Inferior parietal cortex (tissue), 1 donor: ENCODE results near the gene LRRIQ1.

ENCODE experiments used
- DNase-seq: peaks from one replicate; pipeline ENCODE4 v3.0.0-alpha.2; 2016; ENCODE audit errors: extremely low spot score

Gene LRRIQ1

DNA sequence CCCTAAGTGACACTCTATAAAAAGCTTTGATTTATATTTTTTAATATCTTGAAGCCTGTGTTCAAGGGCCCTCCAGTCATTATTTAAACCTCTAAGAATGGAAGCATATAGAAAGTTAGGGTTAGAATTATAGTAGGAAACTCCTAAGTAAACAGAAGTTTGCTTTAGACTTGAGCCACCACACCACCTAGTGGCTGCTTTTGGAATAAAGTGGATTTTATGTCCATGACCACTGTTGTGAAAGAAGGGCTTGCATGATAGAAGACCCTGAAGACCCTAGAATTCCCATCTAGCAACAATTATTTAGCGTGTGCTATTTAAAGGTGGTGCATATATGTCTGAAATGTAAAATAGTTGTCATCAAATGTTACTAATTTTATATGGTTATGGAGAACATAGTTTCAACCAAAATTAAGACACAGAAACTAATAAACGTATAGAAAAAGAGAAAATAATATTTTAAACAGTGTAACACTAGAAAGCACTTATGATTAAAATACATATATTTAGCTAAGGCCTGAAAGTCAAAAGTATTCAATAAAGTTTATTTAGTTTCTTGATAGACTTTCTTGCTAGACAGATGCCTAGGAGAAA is 21.3 kb downstream of the LRRIQ1 start:
- peak; percentile 69 for DNase-seq

DNA sequence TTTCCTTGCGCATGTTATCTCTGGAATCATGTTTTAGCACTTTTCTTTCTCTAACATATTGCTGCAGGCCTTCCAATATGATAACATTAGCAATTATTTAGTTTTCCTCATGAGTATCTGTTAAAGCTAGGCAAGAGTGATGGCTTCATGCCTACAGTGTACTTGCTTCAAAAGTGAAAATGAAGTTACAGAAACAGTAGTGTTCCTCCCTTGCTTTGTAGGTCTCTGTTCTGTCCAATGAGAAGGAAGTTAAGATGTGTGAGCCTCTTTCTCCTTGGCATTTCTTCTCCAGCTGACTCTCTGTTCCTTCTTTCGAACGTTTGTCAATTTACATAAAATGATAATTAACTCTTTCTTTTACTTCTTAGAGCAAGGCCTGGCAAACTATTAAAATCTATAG is 22.2 kb downstream of the LRRIQ1 start:
- DNase-seq: no peak

DNA sequence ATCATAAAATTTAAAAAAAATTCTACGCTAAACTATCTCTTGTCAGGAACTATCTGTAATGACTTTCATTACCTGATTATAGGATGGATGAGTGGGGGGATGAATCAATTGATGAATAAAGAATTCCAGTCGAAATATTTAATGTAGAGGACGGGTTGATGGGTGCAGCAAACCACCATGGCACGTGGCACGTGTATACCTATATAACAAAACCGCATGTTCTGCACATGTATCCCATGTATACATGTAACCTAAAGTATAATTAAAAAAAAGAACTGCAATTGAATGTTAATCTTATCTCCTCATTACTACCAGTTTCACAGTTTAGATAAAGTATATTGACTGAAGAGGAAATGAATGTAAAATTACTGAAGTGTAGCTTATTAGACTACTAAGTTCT is 23.4 kb downstream of the LRRIQ1 start:
- DNase-seq: no peak

DNA sequence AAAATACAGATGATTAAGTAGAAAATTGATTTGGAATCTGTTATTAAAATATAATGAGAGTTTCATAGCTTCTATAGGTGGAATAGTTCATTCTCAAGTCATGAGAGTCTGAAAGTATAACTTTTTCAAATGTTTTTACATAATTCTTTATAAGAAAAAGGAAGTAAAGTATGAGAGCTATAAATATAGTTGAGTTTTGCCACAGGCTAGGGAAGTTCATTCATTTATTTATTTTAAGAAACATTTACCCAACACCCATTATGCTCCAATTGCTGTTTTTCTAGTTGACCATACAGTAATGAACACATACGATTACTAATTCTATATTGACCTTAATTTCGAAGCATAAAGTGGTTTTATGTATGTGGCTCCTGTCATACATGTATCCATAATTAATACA is 24.8 kb downstream of the LRRIQ1 start:
- DNase-seq: no peak

DNA sequence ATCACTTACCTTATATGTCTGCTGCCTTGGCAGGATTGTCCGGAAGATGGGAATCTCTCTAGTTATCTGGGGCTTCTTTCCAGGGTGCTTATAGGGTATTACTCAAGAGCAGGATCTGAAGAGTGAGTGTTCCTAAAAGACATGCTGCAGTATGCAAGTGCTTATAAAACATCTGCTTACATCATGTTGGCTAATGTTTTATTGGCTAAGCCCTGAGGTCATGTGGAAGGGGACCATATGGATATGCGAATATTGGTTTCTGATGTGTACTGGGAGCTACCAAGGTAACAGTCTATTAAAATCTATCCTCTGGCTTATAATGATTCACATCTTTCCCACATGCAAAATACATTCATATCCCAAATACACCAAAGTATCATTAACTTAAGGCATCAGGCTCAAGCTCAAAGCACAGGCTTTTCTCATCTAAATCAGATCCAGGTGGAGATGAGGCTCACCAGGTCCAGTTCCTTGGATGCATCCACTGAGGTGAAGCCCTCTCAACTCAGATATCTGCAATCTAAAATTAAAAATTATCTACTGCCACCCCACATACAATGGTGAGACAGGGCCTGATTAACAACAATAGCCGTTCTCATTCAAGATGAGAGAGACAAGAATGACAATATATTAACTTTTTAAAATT is 29.8 kb downstream of the LRRIQ1 start:
- no peak for DNase-seq

DNA sequence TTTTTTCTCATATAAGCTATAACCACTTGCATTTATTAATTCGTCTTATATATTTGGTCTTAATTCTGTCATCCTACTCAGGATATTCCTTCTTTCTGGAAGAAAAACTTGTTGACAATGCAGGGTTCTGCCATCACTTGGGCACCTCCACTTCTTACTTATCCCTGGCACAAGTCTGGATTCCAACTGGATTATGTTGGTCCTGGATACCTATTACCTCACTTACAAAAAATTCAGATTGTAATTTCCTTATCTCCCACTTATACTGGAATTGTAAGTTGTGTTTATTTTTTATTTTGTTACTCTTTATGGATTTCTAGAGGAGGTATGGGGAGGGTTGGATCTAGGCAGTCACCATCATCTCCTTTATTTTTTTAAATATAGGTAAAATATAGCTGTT is 36.7 kb downstream of the LRRIQ1 start:
- DNase-seq: no peak

DNA sequence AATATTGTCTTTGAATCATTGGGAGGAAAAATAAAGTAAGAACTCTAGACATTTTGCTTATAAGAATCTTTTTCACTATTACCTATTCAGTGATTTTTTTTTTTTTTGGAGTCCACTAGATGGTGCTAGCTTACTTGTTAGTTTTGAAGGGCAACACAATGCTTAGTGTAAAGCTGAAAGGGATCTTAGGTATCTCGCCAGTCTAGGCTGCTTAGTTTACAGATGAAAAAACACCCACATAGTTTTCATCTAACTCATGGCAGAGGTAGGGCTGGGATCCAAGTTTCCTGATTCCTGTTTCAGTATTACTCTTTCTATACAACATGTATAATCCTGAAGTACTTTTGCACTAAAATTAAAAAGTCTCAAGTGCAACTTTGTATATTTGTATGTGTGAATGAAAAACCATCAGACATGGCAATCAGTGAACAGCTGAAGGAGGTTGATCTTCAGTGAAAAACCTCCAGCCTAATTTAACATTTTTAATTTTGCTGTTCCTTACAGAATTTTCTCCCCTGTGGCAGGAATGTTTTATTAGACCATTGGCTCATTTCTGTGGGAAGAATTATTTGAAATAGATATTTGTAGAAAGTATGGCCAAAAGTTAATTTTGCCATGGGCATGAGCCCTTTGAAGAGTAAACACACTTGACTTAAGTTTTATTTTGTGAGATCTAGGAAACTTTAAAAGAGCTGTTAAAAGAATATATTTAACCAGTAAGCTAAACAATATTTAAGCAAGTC is 40.7 kb downstream of the LRRIQ1 start:
- DNase-seq: peak; percentile 66

DNA sequence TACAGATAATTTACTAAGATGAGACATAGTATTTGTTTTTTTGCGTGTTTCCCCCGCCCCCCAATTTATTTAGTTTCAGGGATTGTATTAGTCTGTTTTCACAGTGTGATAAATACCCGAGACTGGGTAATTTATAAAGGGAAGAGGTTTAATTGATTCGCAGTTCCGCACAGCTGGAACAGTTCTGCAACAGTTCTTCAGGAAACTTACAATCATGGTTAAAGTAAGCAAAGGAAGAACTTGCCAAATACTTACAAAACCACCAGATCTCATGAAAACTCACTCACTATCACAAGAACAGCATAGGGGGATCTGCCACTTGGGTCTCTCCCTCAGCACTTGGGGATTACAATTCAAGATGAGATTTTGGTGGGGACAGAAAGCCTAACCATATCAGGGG is 48.9 kb downstream of the LRRIQ1 start:
- DNase-seq: no peak

DNA sequence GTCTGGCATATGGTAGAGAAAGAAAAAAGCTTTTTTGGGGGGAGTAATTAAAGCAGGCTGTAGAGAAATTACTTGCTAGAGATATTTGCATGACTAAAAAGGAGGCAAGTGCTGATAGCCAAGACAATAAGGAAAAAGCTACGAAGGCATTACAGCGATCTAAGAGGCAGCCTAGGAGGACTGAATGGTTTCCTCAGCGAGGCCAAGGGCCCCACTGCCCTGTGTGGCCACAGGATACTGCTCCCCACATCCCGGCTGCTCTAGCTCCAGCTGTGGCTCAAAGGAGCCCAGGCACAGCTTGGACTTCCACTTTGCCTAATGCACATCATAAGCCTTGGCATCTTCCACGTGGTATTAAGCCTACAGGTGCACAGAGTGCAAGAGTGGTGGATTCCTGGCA is 53.6 kb downstream of the LRRIQ1 start:
- no peak for DNase-seq

DNA sequence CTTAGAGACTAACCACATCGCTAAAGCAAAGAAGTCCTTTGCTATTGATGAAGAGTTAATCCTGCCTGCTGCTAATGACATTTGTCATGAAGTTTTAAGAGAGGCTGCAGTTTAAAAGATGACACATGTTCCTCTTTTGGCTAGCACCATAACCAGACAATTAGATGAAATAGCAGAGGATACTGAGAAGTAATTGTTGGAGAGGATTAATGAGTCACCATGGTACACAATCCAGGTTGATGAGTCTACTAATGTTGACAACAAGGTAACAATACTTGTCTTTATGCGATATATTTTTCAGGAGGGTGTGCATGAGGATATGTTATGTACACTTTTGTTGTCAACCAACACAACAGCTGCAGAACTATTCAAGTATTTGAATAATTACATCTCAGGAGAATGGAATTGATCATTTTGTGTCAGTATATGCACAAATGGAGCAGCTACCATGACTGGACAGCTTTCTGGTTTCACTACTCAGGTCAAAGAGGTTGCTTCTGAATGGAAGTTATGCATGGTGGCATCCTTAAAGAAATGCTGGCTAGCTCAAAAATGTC is 56.7 kb downstream of the LRRIQ1 start:
- DNase-seq: no peak

DNA sequence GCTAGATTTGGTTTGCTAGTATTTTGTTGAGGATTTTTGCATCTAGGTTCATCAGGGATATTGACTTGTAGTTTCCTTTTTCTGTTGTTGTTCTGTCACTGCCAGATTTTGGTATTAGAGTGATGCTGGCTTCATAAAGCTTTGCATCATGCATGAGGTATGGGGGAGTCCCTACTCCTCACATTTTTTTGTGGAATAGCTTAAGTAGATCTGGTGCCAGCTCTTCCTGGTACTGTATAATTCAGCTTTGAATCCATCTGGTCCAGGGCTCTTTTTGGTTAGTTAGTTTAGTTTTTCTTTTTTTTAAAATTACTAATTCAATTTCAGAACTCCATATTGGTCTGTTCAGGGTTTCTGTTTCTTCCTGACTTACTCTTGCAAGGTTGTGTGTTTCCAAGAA is 59.4 kb downstream of the LRRIQ1 start:
- no peak for DNase-seq

DNA sequence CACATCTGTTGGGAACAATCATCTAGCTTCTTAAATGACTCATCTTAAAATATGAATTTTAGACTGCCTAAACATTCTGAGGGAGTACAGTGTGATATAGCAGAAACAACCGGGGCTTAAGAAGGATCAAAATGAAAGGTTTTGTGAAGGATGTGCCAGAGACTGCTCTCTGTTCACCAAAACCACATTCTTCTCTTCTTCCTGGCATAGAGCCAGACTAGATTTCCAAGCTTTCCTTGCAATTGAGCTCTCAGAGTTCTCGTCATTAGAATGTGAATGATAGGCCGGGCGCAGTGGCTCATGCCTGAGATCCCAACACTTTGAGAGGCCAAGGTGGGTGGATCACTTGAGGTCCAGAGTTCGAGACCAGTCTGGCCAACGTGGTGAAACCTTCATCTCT is 94.5 kb downstream of the LRRIQ1 start:
- no peak for DNase-seq

DNA sequence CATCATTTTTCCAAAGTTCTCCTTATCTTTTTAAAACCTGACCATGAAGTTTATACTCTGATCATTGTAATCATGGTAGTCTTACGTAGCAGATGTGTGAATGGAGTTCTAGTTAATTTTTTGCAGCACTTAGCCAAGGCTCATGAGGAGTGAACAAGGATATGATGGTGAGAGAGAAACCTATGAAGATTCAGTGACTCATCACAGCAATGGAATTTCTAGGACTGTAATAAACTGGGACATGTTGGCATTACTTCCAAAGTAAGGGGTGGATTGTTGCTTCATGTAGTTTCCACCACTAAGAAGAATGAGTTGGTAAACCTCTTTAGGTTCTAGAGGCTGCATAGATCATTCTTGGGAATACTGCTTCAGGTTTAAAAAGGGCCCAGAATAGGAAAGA is 102.7 kb downstream of the LRRIQ1 start:
- DNase-seq: no peak

DNA sequence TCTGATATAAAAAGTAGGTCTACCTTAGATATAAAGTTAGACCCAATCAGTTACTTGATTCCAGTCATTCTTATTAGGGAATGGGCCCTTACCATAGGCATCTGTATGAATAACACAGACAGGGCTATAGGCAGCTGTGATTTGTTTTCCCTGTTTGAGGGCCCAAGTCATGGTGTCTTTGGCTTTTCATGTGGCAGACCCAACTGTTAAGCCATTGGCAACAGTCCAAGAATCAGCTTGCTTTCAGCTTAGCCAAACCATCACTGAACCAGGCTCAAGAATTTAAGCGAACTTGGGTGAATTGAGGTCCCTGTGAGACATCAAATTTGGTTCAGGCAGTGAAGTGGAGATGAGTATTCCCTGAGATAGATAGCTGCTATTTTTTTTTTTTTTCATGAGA is 111.2 kb downstream of the LRRIQ1 start:
- no peak for DNase-seq

DNA sequence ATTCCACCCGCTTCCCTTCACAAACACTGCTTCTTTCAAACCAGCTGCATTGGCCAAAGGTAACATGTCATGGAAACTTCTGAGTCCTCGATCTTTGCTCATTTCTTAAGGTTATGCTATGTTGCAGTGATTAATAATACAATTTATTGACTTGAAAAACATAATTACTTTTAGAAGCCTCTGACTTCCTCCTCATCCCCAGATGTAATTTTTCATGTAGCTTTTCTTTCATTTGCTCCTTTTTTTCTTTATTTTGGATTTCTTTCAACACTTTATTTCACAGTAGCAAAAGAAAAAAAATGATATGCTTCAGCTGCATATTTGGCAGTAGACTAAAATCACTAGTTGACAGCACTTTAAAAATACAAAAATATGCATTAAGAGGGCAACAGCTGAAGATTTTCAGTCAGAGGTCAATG is 116.2 kb downstream of the LRRIQ1 start:
- DNase-seq: no peak

DNA sequence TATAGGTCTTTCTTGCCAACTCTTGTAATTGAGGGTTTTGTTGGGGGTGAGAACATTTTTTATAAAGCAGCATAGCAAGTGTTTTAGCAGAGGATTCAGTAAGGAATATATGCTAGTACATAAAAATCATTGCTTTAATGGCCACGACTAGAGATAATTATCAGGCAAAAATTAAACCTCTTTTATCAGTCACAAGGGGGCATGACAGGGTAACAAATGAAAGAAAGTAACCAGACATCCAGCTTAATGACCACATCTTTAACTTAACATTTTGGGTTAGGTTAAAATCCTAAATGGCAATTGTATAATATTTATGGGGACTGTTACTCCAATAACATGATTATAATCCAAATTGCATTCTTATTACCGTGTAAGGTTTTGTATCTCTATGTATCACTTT is 119.6 kb downstream of the LRRIQ1 start:
- no peak for DNase-seq

DNA sequence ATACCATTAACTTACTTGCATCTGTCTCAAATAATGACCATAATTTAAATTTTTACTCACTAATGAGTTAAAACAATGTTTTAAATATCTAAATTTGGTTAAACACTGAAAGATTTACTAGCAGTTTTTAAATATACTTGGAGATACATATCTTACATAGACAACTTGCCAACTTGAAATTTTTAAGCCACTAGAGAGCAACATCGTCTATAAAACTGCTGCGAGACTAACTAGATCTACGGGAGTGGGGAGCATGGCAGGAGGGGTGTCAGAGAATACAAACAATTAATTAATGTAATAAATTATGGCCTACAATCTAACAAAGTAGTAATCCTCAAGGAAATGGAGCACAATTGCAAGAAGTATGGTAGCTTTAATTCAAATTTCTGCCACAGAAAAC is 120.4 kb downstream of the LRRIQ1 start:
- no peak for DNase-seq

DNA sequence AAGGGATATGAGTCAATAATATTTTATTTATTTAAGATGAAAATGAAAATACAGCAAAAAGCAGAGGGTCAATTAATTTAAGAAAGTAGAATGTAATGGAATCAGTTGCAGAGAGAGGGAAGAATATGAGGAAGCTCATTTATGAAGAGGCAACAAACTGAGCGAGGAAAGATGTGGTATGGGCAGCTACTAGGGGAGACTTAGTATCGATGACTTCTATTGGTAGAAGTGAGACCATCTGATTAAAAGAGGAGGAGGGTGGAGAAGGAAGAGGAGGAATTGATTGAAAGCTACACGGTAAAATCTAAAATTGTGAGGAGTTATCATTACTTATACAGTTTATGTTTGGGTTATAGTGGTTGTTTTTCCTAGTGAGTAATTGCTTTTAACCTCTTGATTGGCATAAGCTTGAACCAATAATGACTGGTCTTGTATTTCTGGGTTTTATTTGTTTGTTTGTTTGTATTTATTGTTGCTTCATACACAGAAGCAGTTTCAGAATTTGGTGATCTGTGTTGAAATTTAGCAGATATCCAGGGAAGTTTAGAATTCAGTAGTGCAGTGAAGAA is 121.0 kb downstream of the LRRIQ1 start:
- DNase-seq: no peak

DNA sequence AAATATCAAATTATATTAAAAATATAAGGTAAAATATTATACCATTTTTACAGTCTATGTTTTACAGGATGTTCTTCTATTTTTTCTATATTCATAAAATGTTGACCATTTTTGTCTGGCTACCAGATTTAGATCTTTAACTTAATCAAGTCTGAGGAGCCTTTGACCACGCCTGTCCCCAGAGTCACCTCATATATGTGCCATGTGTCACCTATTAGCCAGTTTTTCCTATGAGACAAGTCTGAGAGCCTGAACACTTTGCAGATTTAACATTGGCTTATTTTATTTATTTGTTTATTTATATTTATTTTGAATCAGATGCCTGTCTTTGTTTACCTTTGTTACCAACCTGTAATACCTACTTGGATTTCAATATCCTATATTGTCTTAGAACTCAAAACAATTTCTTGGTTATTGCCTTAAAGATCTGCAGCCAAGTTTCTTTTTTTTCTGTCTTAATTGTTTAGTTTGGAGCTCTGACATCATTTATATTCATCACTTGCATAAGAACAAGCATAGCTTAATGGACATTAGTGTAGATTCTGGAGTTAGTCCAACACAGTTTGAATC is 127.7 kb downstream of the LRRIQ1 start:
- no peak for DNase-seq

DNA sequence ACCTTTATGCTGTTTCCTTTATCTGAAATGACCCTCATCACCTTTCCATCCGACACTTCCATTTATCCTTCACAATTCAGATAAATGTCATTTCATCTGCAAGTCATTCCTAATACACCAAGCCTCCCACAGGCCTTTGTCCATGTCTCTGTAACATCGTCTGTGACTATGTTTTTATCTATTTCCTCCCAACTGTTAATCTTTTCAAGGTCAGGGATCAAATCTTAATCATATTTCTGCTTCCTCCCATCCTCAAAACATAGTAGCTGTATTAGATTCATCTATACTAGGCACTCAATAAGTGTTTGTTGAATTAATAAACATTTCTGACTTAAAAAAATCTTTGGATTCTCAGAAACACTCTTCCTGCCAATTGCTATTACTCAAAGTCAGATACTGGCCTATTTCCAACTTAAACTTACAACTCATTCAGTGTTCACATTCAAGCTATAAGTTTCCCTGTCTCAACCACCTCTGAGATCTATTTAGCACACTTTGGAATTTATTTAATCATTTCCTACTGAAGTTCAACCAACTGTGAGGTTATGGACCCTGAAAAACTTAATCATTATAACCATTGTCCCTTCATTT is 143.6 kb downstream of the LRRIQ1 start:
- no peak for DNase-seq

DNA sequence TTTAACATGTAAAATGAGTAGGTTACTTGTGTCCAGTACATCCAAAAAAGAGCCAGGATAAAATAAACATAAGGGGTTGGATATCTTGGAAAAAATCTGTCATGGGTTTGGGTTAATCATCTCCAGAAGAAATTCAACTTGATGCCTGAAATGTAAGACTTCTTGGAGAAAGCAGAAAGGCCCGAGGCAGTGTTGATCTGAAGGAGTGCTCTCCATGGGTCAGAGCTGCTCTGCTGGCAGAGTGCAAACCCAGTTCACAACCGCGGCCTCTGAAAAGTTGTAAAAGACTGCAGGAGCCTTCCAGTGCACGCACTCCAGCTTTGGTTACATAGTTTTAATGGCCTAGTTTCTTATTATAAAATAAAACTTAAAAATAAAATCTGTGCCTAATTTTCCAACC is 146.5 kb downstream of the LRRIQ1 start:
- DNase-seq: no peak

DNA sequence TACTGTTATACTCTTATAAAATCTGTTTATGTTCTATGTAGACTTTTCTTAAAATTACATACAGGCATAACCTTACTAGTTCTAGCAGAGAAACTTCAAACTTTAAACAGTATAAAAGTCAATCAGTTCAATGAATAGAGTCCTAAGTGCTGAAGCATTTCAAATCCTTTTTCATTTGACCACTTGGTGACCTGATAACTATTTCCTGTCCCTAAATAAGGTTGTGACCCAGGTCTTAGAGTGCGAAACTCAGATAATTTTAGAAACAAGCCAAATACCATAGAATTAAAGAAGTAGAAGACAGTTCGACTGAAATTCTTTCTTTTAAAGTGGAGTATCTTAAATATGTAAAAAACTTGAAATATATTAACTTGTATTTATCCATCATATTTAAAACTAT is 147.7 kb downstream of the LRRIQ1 start:
- DNase-seq: no peak
